Cardiac atrium fibroblast (primary cell): Measurements from ENCODE around the gene PPP6C. TPM values are rescaled to one million over a fixed set of nuclear protein-coding genes. Genes with fewer than 3 reads are reported as not detected.

Experiments
- total RNA-seq: library from RNA; depleted of rRNA; stranded (reverse); fragments of >200 nt; gene quantifications from 2 replicates; pipeline ENCODE4 v1.2.3, GENCODE V29; 2015

PPP6C gene
- total RNA-seq, result 28.7 and 29.6 TPM in 2 replicates

DNA sequence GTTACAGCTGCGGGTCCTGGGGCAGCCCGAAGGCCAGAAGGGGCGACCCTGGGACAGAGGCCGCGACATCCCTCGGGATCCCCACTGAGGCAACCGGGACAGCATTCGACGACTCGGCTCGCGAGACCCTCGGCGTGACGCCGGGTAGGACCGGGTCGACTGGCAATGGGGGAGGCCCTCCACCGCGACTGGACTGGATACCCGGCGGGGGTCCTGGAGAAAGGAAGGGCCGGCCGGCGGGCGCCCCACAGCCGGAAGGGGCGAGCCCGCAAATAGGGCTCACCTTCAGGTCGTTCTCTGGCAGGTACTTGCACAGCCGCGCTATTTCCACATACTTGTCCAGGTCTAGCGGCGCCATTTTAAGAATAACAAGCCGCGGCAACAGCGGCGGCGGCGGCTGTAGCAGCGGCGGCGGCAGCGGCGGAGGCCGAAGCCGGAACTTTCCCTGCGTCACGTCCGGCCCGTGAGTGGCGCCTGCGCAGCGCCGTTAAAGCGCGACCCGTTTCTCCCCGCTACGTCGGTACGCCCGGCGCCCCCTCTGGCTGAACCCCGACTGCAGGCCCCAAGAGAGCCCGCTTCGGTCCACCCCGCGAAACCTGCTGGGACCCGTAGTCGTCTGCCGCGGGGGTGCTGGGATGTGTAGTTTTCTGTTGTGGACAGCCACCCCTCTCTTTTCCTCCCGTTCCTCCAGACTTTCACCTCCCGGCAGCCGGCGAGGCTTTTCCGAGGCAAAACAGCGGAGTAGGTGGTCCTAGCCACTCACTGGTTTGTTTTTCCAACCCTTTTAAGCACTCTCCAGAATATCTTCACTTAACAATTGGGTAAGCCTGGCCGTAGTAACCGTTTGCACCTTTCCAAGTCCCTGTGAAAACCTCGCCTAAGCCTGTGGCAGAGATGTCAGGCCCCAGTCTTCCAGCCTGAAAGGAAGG is at the start of gene PPP6C:
Gene PPP6C, minus strand, starts transcription at position 443 of the 929 bp plus-strand sequence. Its CDS starts 85 bp downstream, at position 358.

DNA sequence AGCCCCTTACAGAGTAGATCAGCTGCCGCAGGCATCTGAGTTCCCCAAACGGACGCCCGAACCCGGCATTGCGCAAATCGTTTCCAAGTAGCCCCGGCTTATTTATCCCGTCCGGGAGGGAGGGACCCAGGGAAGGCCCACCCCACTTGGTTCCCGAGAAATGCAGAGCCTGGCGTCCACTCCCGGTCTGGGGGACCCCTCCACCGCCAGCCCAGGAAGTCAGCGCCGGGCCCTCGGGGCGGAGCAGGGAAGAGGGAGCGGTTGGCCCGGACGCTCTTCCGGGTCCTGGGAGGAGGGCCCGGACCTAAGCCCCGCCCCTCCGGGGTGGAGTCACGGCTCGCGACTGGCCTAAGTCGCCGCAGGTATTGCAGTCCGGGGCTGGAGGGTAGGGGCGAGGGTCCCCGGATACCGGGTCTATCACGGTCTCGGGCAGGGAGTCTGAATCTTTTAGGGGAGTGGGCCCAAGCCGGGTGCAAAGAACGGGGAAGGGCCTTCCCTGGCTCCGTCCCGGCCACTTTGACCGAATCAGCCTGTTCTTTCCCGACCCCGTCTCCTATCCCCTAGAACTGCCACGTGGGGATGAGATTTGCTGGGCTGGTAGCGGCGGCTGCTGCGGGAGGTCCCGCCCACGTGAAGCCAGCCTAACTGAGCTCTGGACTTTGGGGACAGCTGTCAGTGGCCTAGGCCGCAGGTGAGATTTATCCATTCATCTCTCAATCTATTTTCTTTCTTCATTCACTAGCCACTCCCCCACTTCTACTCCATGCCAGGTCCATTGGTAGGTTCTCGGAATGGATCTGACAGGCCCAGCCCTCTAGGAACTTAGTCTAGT is 10.8 kb upstream of the PPP6C start, which contains the start of gene RABEPK:
Gene RABEPK, plus strand, starts transcription at position 327 of the 832 bp plus-strand sequence. CDS start 2,472 bp downstream, outside the sequence.

DNA sequence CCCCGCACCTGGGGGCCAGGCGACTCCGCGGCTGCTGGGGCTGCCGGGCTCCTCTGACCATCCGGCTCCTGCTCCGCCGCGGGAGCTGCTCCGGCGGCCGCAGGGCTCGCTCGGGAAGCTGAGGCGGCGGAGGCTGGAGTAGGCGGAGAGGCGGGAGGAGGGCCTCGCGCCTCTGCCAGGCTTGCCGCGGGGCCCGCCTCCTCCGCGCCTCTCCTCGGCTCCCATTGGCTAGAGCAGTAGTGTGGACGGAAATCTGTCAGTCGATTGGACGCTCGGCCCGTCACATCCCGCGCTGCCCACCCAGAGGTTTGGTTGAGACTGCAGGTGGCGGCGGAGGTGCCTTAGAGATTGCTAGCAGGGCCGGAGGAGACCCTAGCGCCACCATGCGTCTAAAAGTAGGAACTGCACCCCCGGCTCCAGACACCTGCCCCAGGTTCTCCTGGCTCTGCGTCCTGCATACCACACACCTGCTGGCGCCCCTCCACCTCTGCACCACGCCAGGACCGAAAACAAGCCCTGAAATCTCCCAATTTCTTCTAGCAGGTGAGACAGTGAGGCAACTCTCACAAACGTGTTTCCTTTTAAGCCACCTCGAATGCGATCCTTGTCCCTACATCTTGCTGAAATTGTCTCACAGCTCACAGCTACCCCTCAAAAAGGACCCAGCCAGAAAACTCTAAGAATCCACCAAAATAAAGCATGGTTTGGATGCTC is 46.1 kb downstream of the PPP6C start, which contains the start of gene SCAI:
Gene SCAI, minus strand, starts transcription at position 152 of the 714 bp plus-strand sequence. Its CDS starts 91 bp downstream, at position 61.

Other genes starting within 250 kb of the PPP6C start
- 6.7 and 11.0 TPM in 2 replicates for gene GOLGA1, start 248.7 kb downstream of the PPP6C start, total RNA-seq
- 1.4 and 1.5 TPM in 2 replicates for gene SCAI, start 46.3 kb downstream of the PPP6C start, total RNA-seq
- gene RABEPK, start 10.7 kb upstream of the PPP6C start, total RNA-seq, result 17.7 and 20.6 TPM in 2 replicates
- gene HSPA5, start 51.5 kb upstream of the PPP6C start, total RNA-seq, result 286 and 297 TPM in 2 replicates
- gene GAPVD1, start 72.0 kb upstream of the PPP6C start, total RNA-seq, result 22.2 and 22.4 TPM in 2 replicates